Measurements from ENCODE around the gene GPRC5A. TPM values are rescaled to one million over a fixed set of nuclear protein-coding genes. Genes with fewer than 3 reads are reported as not detected.
A peak's percentile ranks its signal among the peaks of the same experiment; 100 is the strongest.

The GPRC5A gene
- total RNA-seq, 1 experiment from 2014 or later, result 73.9 TPM

GRCh38 chr12:12908711-12909110, 17.3 kb downstream of the GPRC5A start:
- POLR2A ChIA-PET, result interaction anchor here (0.5 to 0.7 kb wide), 2 partner anchors 78 to 122 kb away, joined by 5 read pairs; no protein-coding TSS in a partner anchor
- peaks cover 84% of the 10 kb centered on the region for H3K36me3 Mint-ChIP-seq (ENCODE audit: insufficient read depth, unreplicated experiment)

GRCh38 chr12:12909228-12909994, 18.0 kb downstream of the GPRC5A start:
- no peaks in the 10 kb centered on the region for H3K27me3 Mint-ChIP-seq (ENCODE audit: insufficient read depth, unreplicated experiment)
- intact Hi-C loops (cut with micrococcal nuclease; ENCODE audit: unreplicated experiment), result no loop called here
- Histone ChIP-seq H3K36me3 (ENCODE audit: control insufficient read depth, insufficient read depth, low read length) (no peaks in the 10 kb centered on the region; the same call in 1 of the 2 replicates), H3K9me3 (no peaks in the 10 kb centered on the region), H3K4me3 (ENCODE audit: low read depth, low read length) (no peak overlapping the region), H3K27me3 (replicated peaks; ENCODE audit: control insufficient read depth, insufficient read depth, low read length) (no peaks in the 10 kb centered on the region), H3K4me1 (peaks cover 31% of the 10 kb centered on the region)
- no TSS peak for BruUV-seq (replicated peaks)
- H3K4me1 Mint-ChIP-seq (ENCODE audit: low read depth, unreplicated experiment), result peaks cover 39% of the 10 kb centered on the region
- no peak overlapping the region for H3K4me3 Mint-ChIP-seq (ENCODE audit: unreplicated experiment)
- peak overlapping the region; percentile 79 for H3K27ac Mint-ChIP-seq (ENCODE audit: unreplicated experiment)
- ChIA-PET CTCF (interaction anchor here (1.0 to 1.1 kb wide), 2 partner anchors 37 to 67 kb away, joined by 3 read pairs; no protein-coding TSS in a partner anchor), POLR2A (no interaction called here)
- peaks cover 84% of the 10 kb centered on the region for H3K36me3 Mint-ChIP-seq (ENCODE audit: insufficient read depth, unreplicated experiment)
- TF ChIP-seq CTCF (IDR thresholded peaks at IDR 0.05; ENCODE audit: insufficient read depth in 1 of 2, low read depth in 1 of 2, low read length in 1 of 2, severe bottlenecking in 1 of 2, unreplicated experiment in 1 of 2), result no peak
- no peaks in the 10 kb centered on the region for H3K9me3 Mint-ChIP-seq (ENCODE audit: unreplicated experiment)
- DNase-seq, result no peak

More at GRCh38 chr12:12908711-12909110, 17.3 kb downstream of the GPRC5A start:
- no TSS peak for BruUV-seq (replicated peaks)
- Mint-ChIP-seq H3K27me3 (ENCODE audit: insufficient read depth, unreplicated experiment) (no peaks in the 10 kb centered on the region), H3K9me3 (ENCODE audit: unreplicated experiment) (no peaks in the 10 kb centered on the region), H3K4me1 (ENCODE audit: low read depth, unreplicated experiment) (peaks cover 46% of the 10 kb centered on the region), H3K4me3 (ENCODE audit: unreplicated experiment) (no peak overlapping the region), H3K27ac (ENCODE audit: unreplicated experiment) (peak overlapping the region; percentile 38)
- peaks cover 38% of the 10 kb centered on the region for H3K4me1 ChIP-seq
- H3K9me3 ChIP-seq, result no peaks in the 10 kb centered on the region
- CTCF ChIA-PET, result interaction anchor here (0.5 to 1.1 kb wide), 3 partner anchors 36 to 172 kb away, joined by 3 read pairs; no protein-coding TSS in a partner anchor
- no peak for DNase-seq
- H3K4me3 ChIP-seq (ENCODE audit: low read depth, low read length), result no peak overlapping the region
- no peaks in the 10 kb centered on the region; the same call in 1 of the 2 replicates for H3K36me3 ChIP-seq (ENCODE audit: control insufficient read depth, insufficient read depth, low read length)
- H3K27me3 ChIP-seq (replicated peaks; ENCODE audit: control insufficient read depth, insufficient read depth, low read length), result no peaks in the 10 kb centered on the region
- intact Hi-C loops (cut with micrococcal nuclease; ENCODE audit: unreplicated experiment), result no loop called here
- no peak for TF ChIP-seq CTCF (IDR thresholded peaks at IDR 0.05; ENCODE audit: insufficient read depth in 1 of 2, low read depth in 1 of 2, low read length in 1 of 2, severe bottlenecking in 1 of 2, unreplicated experiment in 1 of 2)

GRCh38 chr12:12909995-12910420, 18.6 kb downstream of the GPRC5A start:
- peak overlapping the region; percentile 79 for H3K27ac Mint-ChIP-seq (ENCODE audit: unreplicated experiment)
- CTCF ChIA-PET, result interaction anchor here (1.0 to 1.1 kb wide), 2 partner anchors 38 to 66 kb away, joined by 3 read pairs; no protein-coding TSS in a partner anchor

More at GRCh38 chr12:12909995-12910420, 18.6 kb downstream of the GPRC5A start:
- no peak for DNase-seq
- H3K9me3 ChIP-seq, result no peaks in the 10 kb centered on the region
- H3K4me3 Mint-ChIP-seq (ENCODE audit: unreplicated experiment), result peak overlapping the region; percentile 23
- intact Hi-C loops (cut with micrococcal nuclease; ENCODE audit: unreplicated experiment), result loop anchor here (1.0 kb wide), 1 partner anchor 20 kb away; no protein-coding TSS in a partner anchor
- peaks cover 86% of the 10 kb centered on the region for H3K36me3 Mint-ChIP-seq (ENCODE audit: insufficient read depth, unreplicated experiment)
- POLR2A ChIA-PET, result no interaction called here
- peaks cover 28% of the 10 kb centered on the region for H3K4me1 ChIP-seq
- H3K9me3 Mint-ChIP-seq (ENCODE audit: unreplicated experiment), result no peaks in the 10 kb centered on the region
- no peak overlapping the region for H3K4me3 ChIP-seq (ENCODE audit: low read depth, low read length)
- H3K27me3 ChIP-seq (replicated peaks; ENCODE audit: control insufficient read depth, insufficient read depth, low read length), result no peaks in the 10 kb centered on the region
- no peak for TF ChIP-seq CTCF (IDR thresholded peaks at IDR 0.05; ENCODE audit: insufficient read depth in 1 of 2, low read depth in 1 of 2, low read length in 1 of 2, severe bottlenecking in 1 of 2, unreplicated experiment in 1 of 2)
- H3K4me1 Mint-ChIP-seq (ENCODE audit: low read depth, unreplicated experiment), result peaks cover 36% of the 10 kb centered on the region
- no peaks in the 10 kb centered on the region; the same call in 1 of the 2 replicates for H3K36me3 ChIP-seq (ENCODE audit: control insufficient read depth, insufficient read depth, low read length)
- no peaks in the 10 kb centered on the region for H3K27me3 Mint-ChIP-seq (ENCODE audit: insufficient read depth, unreplicated experiment)
- BruUV-seq (replicated peaks), result TSS peak; percentile 89

All from Caco-2 (cell line).